ENCODE measurements around the gene COG2.
"Not testable (repeated sequence)": the region's sequence is repeated elsewhere in the genome, so short reads cannot be mapped to it uniquely, and the experiment has no call there.

Gene COG2

DNA sequence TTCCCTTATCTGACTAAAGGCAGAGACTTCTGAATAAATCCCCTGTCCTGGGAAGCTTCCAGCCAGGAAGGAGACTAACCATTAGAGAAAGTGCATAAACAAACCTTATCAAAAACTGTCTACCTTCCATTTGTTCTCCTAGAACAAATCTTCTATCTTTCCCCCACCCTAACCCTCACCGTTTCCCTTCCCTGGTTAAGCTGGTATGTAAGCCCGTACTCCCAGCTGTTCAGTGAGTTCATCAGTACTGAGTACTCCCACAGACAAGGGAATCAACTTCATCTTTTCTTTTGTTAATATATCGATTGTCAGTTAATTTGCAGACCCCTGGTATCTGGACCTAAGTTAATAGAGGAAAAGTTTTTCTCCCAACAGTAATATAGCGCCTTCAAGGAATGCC is 20.1 kb upstream of the COG2 start:
- no peak for DNase-seq
- in situ Hi-C loops (cut with HindIII; ENCODE audit: low pct_ligation_motif_present, low pct_unique_long_range_greater_than_20kb, low sequenced_read_pairs): no loop called here

DNA sequence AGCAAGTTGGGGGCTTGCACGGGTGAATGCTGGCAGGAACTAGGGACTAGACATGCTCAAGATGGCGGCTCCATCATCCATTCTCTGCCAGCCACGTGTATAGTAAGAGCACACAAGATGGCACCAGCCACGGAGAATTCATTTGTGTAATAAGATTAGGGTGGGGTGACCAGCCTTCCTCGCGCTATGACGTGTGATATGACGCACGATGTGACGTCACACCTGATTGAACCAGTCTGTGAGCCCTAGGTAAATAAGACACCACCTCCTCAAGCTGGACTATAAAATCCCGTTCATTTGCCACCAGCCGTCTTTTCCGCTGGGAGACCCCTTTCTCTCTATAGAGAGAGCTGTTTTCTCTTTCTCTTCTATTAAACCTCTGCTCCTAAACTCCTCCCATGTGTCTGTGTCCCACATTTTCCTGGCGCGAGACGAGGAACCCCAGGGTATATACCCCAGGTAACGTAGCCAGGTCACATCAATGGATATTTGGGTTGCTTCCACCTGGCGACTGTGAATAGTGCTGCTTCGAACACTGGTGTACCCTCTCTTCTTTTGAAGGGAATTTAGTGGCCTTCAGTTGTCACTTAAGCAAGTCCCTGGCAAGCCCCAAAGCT is 18.1 kb upstream of the COG2 start:
- in situ Hi-C loops (cut with HindIII; ENCODE audit: low pct_ligation_motif_present, low pct_unique_long_range_greater_than_20kb, low sequenced_read_pairs): no loop called here
- no peak for DNase-seq

DNA sequence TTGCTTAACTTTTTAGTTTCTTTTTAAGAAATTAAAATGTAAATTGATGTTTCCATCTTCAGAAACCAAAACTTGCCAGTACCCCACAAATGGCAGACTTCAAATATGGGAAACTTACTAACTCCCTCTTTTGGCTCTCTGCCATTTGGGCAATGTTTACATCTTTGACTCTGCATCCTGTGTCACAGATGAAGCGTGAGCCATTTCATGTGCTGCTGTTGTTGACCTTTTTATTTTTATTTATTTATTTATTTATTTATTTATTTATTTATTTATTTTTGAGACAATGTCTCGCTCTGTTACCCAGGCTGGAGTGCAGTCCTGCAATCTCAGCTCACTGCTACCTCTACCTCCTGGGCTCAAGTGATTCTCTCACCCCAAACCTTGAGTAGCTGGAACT is 16.0 kb upstream of the COG2 start:
- in situ Hi-C loops (cut with HindIII; ENCODE audit: low pct_ligation_motif_present, low pct_unique_long_range_greater_than_20kb, low sequenced_read_pairs): no loop called here
- no peak for DNase-seq

DNA sequence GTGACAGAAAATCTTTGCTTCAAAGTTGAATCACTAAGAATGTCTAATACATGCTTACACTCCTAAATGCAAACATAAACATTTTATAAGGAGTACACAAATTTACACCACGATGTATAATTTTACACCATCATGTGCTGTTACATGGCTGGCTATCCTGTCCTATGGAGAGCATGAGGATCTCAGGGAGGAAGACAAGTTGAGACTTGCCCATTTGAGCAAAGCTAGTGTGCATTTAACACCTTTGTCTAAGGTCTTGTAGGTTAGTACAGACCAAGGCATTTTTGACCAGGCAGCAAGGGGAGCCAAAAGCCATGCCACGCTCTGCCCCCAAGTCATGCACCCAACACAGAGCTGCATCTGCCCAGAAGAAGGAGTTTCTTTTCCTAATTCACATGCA is 14.5 kb upstream of the COG2 start:
- no peak for DNase-seq
- in situ Hi-C loops (cut with HindIII; ENCODE audit: low pct_ligation_motif_present, low pct_unique_long_range_greater_than_20kb, low sequenced_read_pairs): no loop called here

DNA sequence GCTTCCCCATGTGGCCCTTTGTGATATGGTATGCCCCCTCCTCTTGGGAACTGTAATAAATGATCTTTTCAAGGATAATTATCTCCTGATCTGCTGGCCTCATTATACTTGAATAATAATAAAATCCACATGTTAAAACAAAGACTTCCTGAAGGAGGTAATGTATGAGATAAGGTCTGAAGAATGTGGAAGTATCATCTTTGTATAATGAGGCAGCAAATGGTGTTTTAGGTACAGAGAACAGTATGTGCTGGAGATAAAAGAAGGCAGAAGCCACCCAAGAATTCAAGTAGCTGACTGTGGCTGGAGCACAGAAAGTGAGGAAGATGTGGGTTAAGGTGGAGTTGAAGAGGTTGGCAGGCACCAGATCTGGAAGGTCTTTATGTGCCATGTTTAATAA is 12.8 kb upstream of the COG2 start:
- no peak for DNase-seq
- in situ Hi-C loops (cut with HindIII; ENCODE audit: low pct_ligation_motif_present, low pct_unique_long_range_greater_than_20kb, low sequenced_read_pairs): no loop called here

DNA sequence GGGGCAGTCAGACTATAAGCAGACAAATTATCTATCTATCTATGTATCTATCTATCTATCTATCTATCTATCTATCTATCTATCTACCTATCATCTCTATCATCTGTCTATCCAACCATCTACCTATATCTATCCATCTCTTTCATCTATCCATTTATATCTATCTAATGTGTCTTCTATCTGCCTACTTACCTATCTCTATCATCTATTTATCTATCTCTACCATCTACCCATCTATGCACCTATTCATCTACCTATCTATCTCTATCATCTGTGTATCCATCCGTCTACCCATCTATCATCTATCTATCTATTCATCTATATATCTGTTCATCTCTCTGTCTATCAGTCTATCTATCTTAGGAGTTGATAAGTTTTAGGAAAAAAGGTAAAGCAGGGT is 10.8 kb upstream of the COG2 start:
- DNase-seq: no peak
- in situ Hi-C loops (cut with HindIII; ENCODE audit: low pct_ligation_motif_present, low pct_unique_long_range_greater_than_20kb, low sequenced_read_pairs): no loop called here

DNA sequence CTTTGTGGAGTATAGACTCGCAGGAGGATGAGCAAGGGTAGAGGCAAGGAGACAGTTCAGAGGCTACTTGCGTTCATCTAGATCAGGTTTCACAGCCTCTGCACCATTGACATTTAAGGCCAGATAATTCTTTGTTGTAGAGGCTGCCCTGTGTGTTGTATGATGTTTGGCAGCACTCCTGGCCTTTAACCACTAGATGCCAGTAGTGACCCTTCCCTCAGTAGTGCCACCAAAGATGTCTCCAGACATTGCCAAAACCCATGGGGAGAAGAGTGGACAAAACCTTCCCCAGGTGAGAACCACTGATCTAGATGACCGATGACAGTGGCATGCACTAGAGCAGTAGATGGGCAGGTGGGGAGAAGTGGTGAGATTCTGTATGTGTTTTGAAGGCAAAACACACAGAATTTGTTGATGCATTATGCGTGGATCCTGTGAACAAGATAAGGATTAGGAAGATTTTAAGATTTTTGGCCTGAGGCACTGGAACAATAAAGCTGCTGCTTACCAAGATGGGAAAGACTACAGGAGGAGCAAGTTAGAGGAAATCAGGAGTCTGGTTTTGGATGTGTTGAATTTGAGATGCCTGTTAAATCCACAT is 9.9 kb upstream of the COG2 start:
- in situ Hi-C loops (cut with HindIII; ENCODE audit: low pct_ligation_motif_present, low pct_unique_long_range_greater_than_20kb, low sequenced_read_pairs): no loop called here
- peak; percentile 54 for DNase-seq

DNA sequence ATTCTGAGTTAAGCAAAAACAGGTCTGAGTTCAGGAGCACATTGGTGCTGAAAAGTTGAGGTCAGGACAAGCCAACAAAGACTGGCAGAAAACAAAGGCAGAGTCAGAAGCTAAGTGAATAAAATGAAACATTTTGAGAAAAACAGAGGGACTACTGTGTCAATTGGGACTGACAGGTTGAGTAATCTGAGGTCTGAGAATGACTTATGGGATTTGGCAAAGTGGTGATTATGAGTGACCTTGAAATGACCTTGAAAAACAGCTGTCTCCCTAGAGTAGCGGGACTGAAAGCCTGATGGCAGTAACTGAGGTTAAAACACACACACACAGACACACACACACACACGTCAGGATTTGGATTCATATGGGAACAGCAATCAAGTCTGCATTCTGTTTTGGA is 8.8 kb upstream of the COG2 start:
- in situ Hi-C loops (cut with HindIII; ENCODE audit: low pct_ligation_motif_present, low pct_unique_long_range_greater_than_20kb, low sequenced_read_pairs): no loop called here
- no peak for DNase-seq

DNA sequence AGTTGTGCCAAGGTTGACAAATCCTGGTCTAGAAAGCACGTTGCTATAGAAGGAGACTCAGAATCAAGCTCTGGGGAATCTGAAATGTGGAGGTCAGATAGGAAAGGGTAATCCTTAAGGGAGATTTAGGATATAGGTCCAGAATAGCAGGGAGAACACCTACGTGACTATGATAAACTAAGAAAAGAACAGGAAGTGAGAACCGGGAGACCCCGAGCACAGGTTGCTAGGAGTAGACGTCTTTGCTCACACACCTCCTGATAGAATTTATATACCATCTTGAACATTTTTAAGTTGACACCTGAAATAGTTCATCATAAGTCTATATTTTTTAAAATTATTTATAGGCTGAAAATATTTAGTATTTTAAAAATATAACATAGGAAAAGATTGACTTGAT is 7.9 kb upstream of the COG2 start:
- DNase-seq: no peak
- in situ Hi-C loops (cut with HindIII; ENCODE audit: low pct_ligation_motif_present, low pct_unique_long_range_greater_than_20kb, low sequenced_read_pairs): no loop called here

DNA sequence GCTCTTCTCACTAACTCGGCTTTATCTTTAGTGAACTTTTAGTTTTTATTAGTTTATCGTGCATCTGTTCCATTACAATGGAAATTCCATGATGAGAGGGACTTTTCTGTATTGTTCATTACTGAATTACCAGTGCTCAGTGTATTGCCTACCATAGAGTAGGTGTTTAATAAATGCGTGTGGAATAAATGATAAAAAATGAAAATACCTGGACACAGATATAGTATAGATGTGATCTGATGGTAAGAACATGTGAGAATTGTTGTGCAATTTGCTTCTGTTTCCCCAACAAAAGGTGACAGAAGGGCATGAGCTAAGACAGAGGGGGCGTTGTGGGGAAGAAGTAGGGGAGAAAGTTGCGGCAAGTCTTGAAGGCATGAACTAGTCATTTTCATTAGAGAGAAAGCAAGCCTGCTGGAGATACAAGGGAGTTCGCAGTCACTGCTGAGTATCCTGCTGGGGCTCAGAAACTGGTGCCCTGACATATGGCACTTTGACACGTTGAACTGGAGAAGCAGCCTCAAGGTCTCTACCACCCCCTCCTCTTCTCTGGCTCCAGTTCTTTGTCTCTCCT is 5.6 kb upstream of the COG2 start:
- in situ Hi-C loops (cut with HindIII; ENCODE audit: low pct_ligation_motif_present, low pct_unique_long_range_greater_than_20kb, low sequenced_read_pairs): no loop called here

DNA sequence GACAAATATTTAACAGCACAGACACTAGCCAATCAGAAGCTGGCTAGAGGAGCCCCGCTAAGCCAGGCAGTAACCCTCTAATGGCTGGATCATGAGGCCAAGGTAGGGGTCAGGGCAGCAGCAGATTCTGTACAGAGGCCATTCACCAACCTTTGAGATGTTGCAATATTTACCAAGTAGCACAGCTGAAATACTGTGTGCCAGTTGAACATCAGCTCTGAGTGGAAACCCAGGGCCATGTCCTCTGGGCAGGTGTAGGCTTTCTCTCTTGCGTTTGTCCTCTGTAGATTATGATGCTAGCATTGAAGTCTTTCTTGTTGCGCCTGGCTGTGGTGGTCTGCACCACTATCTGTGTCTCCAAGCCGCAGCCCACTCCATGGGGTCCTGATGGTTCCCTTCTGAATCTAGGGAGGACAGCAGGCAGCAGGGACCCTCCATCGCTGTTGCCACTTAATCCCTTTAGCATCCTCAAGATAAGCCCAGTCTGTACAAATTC is 2.5 kb upstream of the COG2 start:
- in situ Hi-C loops (cut with HindIII; ENCODE audit: low pct_ligation_motif_present, low pct_unique_long_range_greater_than_20kb, low sequenced_read_pairs): no loop called here

More for the DNA sequence above, 5.6 kb upstream of the COG2 start:
- DNase-seq: no peak

DNA sequence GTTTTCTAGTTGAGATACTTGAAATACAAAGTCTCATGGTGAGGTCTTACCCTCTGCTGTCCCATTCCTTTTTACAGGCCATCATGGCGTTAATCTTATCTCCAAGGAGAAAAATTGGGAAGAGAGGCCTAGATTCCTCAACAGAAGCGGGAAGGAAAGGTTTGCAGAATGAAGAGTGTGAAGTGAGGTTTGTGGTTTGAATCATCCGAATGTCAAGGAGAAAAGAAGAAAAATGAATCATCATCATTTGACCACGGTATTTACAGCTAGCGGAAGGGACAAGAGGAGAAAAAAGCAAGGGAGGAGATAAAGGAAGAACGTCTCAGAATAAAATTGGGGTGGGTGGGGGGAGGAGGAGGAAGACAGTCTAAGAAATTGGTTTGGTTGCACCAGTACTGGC is 935 bp upstream of the COG2 start:
- in situ Hi-C loops (cut with HindIII; ENCODE audit: low pct_ligation_motif_present, low pct_unique_long_range_greater_than_20kb, low sequenced_read_pairs): no loop called here
- peak; percentile 43 for DNase-seq

More for the DNA sequence above, 2.5 kb upstream of the COG2 start:
- no peak for DNase-seq

DNA sequence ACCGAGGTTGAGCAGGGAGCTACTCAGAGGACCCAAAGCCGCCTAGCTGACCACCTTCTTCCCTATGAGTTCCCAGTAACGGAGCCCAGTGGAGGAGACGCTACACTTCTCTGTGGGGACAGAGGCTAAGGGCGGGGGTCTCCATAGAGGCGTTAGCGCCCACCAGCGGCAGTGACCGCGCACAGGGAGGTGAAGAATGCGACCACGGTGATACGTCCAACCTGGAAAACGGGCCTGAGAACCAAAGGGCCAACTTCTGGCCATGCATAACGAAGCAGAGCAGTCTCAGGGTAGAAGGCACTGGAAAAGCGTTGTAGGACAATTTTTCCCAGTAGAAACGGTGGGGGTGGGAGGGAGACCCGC is 400 bp upstream of the COG2 start:
- in situ Hi-C loops (cut with HindIII; ENCODE audit: low pct_ligation_motif_present, low pct_unique_long_range_greater_than_20kb, low sequenced_read_pairs): no loop called here
- no peak for DNase-seq

DNA sequence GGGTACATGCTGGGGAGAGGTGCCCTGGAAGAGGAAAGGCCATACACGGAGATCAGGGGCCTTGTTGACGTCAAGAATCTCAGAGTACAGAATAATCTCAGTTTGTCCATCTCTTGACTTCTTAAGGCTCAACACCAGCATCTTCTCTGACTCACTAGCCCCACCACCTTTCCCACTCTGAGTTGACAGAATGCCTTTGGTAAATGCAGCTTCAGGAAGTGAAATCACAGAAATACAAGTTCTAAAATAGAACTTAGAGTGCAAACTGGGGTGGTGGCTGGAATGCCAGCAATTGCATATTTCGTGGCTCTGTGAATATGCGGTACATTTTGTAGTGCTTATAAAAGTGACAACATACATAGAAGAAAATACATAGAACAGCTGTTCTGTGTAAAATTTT is 1.6 kb downstream of the COG2 start:
- in situ Hi-C loops (cut with HindIII; ENCODE audit: low pct_ligation_motif_present, low pct_unique_long_range_greater_than_20kb, low sequenced_read_pairs): no loop called here
- DNase-seq: peak; percentile 18

DNA sequence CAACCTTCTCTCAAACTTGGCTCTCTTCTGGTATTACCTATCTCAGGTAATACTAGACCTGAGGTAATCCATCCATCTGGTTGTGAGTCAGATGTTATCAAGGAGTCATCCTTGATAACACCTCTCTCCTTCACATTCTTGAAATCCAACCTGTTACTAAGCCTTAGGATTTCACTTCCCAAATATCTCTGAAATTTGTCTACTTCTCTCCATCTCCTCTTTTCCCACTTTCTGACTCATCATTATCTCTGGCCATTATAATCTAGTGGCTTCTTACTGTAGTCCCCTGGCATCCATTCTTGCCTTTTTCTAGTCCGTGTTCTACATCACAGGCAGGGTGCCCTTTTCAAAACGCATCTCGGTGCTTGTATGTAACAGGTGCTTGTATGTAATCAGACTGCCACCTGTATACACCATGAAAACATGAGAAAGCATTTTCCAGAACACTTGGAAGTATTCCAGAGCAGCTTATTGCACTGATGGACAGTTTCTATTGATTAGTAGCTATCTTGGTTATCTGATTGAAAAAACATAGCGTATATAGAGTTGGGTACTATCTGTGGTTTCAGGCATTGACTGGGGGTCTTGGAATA is 4.5 kb downstream of the COG2 start:
- no peak for DNase-seq
- in situ Hi-C loops (cut with HindIII; ENCODE audit: low pct_ligation_motif_present, low pct_unique_long_range_greater_than_20kb, low sequenced_read_pairs): no loop called here

DNA sequence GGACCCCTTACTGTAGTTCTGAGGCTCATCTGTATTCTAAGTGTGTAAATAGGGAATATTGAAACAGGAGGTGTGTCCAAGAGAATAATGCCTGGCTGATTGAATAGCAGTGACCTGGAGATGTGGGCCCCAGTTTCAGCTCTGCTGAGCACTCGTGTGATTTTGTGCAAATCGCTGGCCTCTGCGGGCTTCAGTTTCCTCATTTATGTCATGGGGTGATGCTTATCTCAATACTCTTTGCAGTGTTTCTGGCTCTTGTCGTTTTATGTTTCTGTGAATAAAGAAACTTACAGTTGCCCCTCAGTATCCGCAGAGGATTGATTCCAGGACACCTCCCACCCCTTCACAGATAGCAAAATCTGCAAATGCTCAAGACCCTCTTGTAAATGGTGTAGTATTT is 5.0 kb downstream of the COG2 start:
- in situ Hi-C loops (cut with HindIII; ENCODE audit: low pct_ligation_motif_present, low pct_unique_long_range_greater_than_20kb, low sequenced_read_pairs): no loop called here
- DNase-seq: no peak

DNA sequence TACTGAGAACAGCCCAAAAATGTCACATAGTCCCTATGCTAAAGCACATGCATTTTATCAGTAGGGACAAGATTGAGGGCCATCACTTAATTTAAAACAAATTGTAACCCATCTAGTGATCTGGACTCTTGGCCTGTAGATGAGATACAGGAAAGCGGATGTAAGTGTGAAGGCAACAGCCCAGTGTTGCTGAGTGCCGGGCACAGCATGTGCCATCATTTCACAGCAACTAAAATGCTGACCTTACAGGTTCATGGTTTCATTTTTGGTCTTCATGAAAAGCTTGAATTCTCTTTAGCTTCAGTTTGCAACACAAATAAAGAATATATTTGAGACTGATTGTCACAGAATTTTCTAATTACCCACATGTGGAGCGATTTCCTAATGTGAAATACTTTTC is 5.8 kb downstream of the COG2 start:
- in situ Hi-C loops (cut with HindIII; ENCODE audit: low pct_ligation_motif_present, low pct_unique_long_range_greater_than_20kb, low sequenced_read_pairs): no loop called here
- DNase-seq: no peak

DNA sequence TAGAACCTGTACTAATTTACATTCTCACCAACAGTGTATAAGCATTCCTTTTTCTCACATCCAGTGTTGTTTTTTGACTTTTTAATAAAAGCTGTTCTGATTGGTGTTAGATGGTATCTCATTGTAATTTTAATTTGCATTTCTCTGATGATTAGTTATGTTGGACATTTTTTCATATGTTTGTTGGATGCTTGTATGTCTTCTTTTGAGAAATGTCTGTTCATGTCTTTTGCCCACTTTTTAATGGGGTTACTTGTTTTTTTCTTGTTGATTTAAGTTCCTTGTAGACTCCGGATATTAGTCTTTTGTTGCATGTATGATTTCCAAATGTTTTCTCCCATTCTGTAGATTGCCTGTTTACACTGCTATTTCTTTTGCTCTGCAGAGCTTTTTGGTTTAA is 8.0 kb downstream of the COG2 start:
- in situ Hi-C loops (cut with HindIII; ENCODE audit: low pct_ligation_motif_present, low pct_unique_long_range_greater_than_20kb, low sequenced_read_pairs): no loop called here

DNA sequence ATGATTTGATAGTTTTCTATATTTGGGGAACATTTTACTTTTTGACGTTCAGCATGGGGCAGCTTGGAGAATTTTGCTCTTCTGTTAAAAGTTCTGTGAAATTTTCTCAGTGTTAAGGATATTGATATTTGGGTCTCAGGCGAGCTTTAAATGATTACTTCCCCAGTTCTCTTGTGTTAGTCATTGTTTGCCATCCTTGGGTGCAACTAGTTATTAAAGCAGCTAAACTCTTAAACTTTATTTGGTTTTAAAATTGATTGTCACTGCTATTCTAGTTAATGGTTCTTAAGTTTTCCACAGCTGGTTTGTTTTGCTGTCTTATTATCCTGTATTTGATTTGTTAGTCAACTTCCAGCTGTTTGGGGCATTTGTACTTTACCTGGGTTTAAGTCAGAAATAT is 9.0 kb downstream of the COG2 start:
- in situ Hi-C loops (cut with HindIII; ENCODE audit: low pct_ligation_motif_present, low pct_unique_long_range_greater_than_20kb, low sequenced_read_pairs): no loop called here
- no peak for DNase-seq

More for the DNA sequence above, 8.0 kb downstream of the COG2 start:
- no peak for DNase-seq

DNA sequence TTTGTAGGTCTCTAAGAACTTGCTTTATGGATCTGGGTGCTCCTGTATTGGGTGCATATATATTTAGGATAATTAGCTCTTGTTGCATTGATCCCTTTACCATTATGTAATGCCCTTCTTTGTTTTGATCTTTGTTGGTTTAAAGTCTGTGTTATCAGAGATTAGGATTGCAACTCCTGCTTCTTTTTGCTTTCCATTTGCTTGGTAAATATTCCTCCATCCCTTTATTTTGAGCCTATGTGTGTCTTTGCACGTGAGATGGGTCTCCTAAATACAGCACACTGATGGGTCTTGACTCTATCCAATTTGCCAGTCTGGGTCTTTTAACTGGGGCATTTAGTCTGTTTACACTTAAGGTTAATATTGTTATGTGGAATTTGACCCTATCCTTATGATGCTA is 14.4 kb downstream of the COG2 start:
- DNase-seq; in situ Hi-C loops (cut with HindIII; ENCODE audit: low pct_ligation_motif_present, low pct_unique_long_range_greater_than_20kb, low sequenced_read_pairs): not testable (repeated sequence)

Data from ACHN (cell line).